GM18502 (cell line): Measurements from ENCODE around the gene SIRT5.

Experiments used
- ATAC-seq: cut with Tn5 transposase; IDR thresholded peaks from one replicate; pipeline ENCODE4 v1.9.1; 2021; ENCODE audit warnings: mild to moderate bottlenecking; ENCODE audit not compliant: unreplicated experiment, poor library complexity

The SIRT5 gene

DNA sequence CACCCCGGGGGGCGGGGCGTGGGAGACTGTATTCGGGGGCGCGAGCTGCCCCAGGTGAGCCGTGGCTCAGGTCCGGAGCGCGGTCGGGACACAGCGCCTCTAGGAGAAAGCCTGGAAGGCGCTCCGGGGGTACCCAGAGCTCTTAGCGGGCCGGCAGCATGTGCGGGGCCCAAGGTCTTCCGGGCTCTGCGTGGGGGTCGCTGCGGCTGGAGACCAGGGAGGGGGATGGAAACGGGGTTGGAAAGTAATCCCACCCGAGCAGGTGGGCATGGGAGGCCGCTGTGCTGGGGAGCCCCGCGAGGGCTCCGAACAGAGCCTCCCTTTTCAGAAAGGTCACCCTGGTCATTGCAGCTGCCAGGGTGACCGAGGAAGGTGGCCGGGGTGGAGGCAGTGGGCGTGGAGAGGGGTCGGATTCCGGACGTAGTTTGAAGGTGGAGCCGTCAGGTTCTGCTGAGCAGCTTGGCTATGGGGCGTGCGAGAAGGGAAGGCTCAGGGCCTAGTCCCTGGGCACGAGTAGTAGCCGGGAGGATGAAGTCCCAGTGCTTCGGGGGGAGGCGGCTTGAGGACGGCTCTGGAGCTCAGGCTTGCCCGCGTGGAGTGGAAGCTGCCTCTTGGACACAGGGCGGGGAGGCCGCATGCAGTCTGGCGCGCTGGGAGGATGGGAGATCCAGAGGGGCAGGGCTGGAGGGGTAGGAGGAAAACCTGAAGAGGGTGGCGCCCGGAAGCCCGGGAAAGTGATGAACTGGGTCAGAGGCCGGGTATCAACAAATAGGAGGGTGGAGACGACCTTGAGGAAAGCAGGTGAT is at the start of gene SIRT5:
TSS of gene SIRT5 (plus strand) at position 31 of the 806 bp plus-strand sequence. CDS start 9,510 bp downstream, outside the sequence.
- peak; percentile 74 for ATAC-seq

DNA sequence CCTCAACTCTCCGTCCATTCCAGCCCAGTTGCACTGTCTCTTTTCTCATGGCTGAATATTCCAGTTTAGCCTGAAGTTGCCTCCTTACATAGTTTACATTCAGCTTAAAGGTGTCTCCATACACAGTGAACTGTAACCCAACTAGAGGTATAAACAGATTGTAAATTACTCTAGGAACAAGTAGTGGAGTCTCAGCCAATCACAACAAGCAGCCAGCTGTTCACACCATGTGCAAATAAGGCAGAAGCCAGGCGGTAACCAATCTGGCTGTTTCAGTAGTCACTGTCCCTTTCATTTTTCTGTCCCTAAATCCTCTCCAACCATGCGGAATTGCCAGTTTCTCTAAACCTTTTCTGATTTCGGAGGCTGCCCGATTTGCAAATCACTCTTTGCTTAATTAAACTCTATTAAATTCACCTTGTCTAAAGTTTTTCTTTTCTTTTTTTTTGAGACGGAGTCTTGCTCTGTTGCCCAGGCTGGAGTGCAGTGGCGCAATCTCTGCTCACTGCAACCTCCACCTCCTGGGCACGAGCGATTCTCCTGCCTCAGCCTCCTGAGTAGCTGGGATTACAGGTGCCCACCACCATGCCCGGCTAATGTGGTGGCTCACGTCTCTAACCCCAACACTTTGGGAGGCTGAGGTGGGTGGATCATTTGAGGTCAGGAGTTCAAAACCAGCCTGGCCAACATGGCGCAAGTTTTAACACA is 49.4 kb upstream of the SIRT5 start:
- ATAC-seq = no peak

DNA sequence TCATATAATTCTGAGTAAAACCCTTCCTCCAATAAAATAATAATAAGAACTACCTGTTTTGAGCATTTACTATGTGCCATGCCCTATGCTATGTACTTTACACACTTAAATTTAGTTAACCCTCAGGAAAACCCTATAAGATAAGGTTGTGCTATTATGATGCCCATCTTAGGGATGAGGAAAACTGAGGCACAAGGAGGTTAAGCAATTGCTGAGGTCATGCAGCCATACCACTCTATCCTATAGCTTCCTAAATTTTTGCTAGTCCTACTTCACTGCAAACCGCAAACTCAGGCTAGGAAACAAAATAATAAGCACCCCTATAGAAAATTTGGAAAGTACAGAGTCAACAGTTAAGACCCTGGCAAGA is 48.1 kb upstream of the SIRT5 start:
- ATAC-seq = no peak

DNA sequence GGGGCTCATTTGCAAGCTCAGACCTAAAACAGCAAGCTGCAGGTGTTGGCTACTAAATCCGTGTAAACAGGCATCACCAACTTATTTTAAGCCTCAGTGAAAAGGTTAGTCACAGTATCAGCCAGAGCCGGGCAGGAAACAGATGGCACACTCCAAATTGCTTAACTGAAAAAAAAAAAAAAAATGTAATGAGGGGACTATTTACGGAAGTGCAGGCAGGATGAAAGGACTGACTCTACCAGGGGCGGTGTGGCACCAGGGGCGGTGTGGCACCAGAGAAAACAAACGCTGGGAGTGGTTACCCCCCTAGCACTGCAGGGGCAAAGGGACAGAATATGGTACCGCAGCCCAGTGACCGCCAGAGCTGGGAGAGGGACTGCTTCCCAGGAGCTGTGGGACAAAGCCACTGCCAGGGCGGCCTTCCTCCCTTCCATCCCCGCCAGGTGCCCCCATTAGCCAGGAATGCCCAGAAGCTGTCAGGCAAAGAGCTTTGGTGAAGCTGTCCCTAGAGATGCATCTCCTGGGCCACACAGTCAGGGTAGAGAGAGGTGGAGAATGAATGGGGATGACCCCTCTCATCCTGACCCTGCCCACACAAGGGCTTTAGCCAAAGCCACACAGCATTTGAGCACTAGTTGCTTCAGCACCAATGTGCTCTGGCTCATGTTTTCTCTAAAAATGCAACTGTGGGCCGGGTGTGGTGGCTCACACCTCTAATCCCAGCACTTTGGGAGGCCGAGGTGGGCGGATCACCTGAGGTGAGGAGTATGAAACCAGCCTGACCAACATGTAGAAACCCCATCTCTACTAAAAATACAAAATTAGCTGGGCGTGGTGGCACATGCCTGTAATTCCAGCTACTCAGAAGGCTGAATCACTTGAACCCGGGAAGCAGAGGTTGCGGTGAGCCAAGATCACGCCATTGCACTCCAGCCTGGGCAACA is 47.4 kb upstream of the SIRT5 start:
- ATAC-seq = peak; percentile 77

DNA sequence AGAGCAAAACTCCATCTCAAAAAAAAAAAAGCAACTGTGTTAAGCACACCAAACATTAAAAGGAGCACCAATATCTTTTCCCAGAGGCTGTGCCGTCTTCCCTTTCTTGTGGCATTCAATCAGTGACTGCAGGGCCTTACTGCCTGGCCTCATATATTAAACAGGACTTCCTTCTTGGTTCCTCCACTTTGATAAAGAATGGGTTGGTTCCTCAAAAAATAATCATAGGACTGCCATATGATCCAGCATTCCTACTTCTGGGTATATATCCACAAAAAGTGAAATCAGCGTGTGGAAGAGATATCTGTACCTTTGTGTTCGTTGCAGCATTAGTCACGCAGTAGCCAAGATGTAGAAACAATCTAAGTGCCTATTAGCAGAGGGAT is 46.7 kb upstream of the SIRT5 start:
- ATAC-seq = no peak

DNA sequence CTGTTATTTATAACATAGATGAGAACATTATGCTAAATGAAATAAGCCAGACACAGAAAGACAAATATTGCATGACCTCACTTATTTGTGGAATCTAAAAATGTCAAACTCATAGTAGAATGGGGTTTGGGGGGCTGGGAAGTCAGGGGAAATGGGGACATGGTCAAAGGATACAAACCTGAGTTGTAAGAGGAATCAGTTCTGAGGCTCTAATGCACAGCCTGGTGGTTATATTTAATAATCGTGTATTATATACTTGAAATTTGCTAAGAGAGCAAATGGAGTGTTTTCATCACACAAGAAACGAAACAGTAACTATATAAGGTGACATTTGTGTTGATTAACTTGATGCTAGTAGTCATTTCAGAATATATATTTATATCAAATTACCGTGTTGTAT is 46.2 kb upstream of the SIRT5 start:
- no peak for ATAC-seq

DNA sequence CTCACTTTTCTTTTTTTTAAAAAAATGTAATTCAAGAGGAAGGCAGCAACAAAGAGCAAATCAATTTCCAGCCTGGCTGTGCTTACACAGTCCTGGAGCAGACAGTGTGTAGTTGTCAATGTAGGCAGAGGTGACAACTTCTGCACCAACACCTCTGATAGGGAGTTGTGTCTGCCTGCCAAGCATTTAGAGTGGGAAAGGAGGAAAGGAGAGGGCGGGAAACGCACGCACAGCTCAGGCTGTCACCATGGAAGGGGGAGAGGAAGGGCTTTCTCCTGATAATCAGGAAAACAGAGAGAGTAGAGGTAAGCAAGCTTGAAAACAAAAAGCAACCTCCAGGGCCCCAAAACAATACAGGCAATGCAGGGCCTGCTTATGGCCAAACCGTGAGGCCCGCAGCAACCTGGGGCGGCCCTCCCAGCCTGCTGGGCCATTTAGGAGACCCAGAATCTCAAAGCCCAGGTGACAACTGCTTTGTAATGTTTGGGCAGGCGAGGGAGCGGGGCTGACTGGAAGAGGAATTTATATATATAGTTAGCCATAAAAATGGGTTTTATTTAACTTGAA is 45.5 kb upstream of the SIRT5 start:
- ATAC-seq = no peak

DNA sequence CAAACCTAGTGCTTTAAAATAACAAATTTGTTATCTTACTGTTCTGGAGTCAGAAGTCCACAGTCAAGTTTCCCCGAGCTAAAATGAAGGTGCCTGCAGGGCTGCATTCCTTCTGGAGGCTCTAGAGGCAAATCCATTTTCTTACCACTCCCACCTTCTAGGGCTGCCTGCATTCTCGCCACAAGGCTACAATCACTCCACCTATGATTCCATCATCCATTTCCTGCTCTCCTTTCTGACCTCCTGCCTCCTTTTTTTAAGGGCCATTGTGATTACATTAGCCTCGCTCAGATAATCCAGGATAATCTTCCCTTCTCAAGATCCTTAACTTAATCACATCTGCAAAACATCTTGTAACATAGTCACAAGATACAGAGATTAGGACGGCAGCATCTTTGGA is 42.4 kb upstream of the SIRT5 start:
- ATAC-seq = no peak

DNA sequence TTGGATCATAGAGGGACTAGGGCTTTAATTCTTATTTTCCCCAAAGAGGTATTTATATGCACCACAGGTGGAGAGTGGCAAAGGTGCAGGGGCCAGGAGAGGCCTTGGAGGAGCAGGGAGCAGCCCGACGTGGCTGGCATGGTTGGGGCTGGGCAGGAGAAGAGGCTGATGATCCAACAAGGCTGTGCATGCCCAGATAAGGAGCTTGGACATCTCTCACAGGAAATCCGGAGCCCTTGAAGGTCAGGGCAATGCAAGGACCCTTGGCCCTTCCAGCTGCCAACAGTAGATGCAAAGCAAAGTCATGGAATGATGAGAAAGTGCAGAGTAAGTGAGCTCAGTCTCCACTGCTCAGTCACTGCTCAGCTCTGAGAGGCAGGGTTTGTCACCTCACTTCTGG is 39.9 kb upstream of the SIRT5 start:
- no peak for ATAC-seq

DNA sequence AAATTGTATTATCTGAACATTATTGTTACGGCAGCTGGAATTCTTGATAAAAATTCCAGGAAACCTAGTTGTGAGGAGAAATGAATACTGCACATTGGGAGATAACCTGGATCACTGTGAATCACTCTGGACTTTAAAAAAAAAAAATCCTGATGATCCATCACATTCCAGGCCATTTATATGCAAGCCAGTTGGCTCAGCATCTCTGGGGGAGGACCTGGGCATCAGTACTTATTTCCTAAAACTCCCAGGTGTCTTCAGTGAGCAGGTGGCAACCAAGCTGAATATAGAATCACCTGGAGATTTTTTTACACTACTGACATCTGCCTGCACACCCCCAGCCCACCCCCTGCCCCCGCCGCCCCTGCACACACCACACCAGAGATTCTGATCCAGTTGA is 39.1 kb upstream of the SIRT5 start:
- ATAC-seq = no peak

DNA sequence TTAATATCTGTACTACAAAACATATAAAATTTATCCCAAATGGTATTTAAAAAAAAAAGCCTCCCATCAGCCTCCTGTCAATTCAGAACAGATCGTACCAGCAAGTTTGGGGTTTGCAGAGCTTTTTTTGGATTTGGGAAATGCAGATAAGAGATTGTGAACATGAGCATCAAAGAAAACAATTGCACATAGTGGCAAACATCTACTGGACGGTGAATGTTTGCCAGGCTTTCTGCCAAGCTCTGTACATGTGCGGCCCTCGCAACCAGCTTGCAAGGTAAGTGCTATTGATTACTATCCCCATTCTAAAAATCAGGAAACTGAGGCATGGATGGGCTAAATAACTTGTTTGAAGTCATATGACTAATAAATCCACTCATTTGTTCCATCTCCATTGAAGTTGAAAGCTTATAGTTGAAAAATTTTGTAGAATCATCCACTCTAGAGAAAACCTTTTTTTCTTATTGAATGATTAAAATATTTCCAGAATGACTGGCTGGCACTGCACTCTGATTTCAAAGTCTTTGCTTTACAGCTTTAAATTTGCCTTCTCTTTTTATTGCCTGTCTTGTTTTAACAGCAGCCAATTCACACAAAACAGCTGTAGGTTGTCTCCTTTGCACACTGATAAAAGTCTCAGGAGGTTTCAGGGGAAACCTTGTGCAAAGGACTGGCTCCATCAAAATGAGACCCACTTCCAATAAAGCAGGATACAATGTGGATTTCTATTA is 37.4 kb upstream of the SIRT5 start:
- ATAC-seq = no peak

DNA sequence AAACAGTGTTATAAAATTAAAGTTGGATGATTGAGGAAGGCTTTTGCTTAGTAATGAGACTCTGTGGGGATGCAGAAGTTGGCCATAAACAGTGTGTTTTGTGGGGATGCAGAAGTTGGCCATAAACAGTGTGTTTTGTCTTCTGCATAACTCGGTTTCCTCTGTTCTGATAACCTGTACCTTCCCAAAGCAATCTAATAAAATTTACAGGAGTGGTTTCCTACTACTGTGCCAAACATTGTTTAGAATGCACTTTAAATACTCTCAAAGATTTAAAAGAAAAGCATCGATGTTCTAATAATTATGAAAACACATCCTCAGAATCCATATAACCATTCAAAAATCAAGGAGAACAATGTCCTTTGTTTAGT is 36.9 kb upstream of the SIRT5 start:
- no peak for ATAC-seq

DNA sequence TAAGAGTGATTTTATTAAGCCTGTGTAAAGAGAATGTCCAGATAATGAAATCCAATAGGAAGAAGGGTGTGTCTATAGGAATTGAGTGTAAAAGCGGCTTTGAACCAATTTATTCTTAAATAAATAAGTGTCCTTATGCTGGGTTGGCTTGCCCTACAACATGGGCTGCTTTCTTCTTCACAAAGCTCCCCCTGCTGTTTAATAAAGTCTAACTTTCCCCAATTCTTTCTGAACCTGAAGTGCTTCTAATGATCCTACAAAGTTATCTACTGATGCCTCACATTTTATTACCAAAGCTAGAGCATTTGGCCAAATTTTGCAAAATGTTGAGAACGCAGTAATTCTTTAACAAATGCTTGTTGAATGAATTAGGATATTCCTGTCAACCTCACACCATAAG is 36.3 kb upstream of the SIRT5 start:
- ATAC-seq = no peak

DNA sequence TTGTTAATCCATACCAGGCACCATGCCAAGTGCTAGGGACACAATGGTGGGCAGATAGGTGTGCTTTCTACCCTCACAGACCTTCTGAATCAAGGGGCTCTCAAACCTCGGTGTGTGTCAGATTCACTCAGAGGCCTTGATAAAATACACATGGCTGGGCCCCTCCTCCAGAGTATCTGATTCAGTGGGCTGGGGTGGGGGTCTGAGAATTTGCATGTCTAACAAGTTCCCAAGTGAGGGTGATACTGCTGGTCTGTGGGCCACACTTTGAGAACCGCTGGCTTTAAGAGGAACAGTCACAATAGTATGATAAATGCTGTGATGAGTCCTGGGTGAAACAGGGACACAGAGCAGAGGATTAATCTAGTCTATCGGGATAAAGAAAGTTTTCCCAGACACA is 35.8 kb upstream of the SIRT5 start:
- ATAC-seq = no peak

DNA sequence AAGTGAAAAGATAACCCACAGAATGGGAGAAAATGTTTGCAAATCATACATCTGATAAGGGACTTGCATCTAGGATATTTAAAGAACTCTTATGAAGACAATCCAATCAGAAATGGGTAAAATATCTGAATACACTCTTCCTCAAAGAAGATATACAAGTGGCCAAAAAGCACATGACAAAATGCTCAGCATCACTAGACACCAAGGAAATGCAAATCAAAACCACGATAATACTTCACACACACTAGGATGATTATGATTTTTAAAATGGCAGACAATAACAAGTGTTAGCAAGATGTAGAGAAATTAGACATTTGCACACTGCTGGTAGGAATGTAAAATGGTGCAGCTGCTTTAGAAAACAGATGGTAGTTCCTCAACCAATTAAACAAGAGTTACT is 34.8 kb upstream of the SIRT5 start:
- no peak for ATAC-seq

DNA sequence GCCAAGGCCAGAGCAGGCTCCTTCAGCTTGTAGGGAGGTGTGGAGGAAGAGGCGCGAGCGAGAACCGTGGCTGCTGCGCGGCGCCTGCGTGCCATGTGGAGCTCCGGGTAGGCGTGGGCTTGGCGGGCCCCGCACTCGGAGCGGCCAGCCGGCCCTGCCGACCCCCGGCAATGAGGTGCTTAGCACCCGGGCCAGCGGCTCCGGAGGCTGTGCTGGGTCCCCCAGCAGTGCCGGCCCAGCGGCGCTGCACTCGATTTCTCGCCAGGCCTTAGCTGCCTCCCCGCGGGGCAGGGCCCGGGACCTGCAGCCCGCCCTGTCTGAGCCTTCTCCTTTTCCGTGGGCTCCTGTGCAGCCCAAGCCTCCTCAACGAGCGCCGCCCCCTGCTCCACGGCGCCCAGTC is 32.9 kb upstream of the SIRT5 start:
- ATAC-seq = no peak

DNA sequence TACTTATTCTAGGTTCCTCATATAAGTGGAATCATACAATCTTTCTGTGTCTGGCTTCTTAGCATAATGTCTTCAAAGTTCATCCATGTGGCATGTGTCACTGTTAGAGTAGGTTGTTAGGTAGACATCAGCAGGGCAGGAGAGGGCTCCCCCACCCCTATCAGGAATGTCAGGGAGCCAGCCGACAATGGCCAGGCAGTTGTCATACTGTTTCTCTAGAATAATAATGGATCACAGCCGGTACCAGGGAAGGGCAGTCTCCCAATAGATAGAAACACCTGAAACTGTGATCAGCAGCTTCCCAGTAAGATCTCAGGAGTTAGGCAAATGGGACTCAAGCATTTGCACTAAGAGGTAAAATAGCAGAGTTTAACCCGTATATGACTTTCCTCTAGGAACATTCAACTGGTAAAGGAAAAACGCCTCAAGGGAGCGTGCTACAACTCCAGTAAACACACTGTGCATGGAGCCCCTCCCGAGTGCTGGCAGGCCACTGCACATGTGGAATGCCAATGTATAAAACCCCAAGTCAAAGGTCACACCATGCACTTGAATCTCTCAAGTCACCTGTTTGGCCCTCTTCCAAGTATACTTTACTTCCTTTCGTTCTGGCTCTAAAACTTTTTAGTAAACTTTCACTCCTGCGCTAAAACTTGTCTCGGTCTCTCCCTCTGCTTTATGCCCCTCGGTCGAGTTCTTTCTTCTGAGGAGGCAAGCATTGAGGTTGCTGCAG is 29.8 kb upstream of the SIRT5 start:
- ATAC-seq = no peak

DNA sequence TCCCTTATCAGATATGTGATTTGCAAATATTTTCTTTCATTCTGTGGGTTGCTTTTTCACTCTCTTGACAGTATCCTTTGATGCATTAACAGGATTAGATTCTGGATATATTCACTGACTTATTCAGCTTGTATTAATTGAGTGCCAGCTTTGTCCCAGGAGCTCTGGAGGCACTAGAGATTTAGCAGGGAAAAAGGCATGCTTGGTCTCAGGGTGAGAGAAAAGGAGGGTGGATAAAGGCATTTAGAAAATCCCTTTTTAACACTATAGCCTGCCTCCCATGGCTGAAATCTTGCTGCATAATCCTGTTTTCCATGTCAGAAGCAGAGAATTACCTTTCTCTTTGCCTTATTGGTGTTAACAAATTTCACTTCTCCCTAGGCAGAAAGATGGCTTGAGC is 28.5 kb upstream of the SIRT5 start:
- no peak for ATAC-seq

DNA sequence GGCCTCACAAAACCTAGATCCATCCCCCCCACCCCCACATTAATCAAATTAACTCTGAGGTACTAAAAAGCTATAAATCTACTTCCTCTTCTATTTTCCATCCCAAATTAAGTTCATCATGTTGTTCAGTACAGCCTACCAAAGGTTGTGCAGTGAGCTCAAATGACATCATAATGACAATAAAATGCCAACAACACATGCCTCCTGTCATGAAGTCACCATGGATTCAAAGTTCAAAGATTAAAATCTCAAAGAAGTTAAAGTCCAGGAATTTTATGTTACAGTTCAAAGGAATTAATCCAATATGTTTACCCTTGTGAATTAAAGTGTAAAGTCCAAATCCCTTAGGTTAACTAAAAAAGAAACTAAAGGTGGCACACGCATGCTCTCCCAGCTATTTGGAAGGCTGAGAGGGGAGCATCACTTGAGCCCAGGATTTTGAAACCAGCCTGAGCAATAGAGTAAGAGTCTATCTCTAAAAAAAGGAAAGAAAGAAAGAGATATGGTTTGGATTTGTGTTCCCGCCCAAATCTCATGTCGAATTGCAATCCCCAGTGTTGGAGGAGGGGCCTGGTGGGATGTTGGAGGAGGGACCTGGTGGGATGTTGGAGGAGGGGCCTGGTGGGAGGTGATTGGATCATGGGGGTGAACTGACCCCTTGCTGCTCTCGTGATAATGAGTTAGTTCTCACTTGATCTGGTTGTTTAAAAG is 25.7 kb upstream of the SIRT5 start:
- no peak for ATAC-seq
